ENCODE measurements around the gene AHCTF1.
"Not testable (repeated sequence)": the region's sequence is repeated elsewhere in the genome, so short reads cannot be mapped to it uniquely, and the experiment has no call there.

The AHCTF1 gene

GRCh38 chr1:246919902-246920301 lies 11.8 kb downstream of the AHCTF1 start:
- DNase-seq (ENCODE audit: low read depth, low spot score) = no peak

- not testable (repeated sequence) for DNase-seq (ENCODE audit: low read depth, low spot score)
Observed at GRCh38 chr1:246916026-246916923, 15.5 kb downstream of the AHCTF1 start.

- DNase-seq (ENCODE audit: low read depth, low spot score) = no peak
Observed at GRCh38 chr1:246907472-246907871, 24.3 kb downstream of the AHCTF1 start.

GRCh38 chr1:246906833-246907232 lies 24.9 kb downstream of the AHCTF1 start:
- no peak for DNase-seq (ENCODE audit: low read depth, low spot score)

- no peak for DNase-seq (ENCODE audit: low read depth, low spot score)
Observed at GRCh38 chr1:246901874-246902273, 29.9 kb downstream of the AHCTF1 start.

- no peak for DNase-seq (ENCODE audit: low read depth, low spot score)
Observed at GRCh38 chr1:246897302-246897701, 34.4 kb downstream of the AHCTF1 start.

- DNase-seq (ENCODE audit: low read depth, low spot score) = no peak
Observed at GRCh38 chr1:246893191-246893939, 38.4 kb downstream of the AHCTF1 start.

GRCh38 chr1:246891105-246891504 lies 40.6 kb downstream of the AHCTF1 start:
- no peak for DNase-seq (ENCODE audit: low read depth, low spot score)

- no peak for DNase-seq (ENCODE audit: low read depth, low spot score)
Observed at GRCh38 chr1:246888522-246888921, 43.2 kb downstream of the AHCTF1 start.

GRCh38 chr1:246885389-246885788 lies 46.4 kb downstream of the AHCTF1 start:
- not testable (repeated sequence) for DNase-seq (ENCODE audit: low read depth, low spot score)

GRCh38 chr1:246878551-246878950 lies 53.2 kb downstream of the AHCTF1 start:
- no peak for DNase-seq (ENCODE audit: low read depth, low spot score)

GRCh38 chr1:246876431-246876830 lies 55.3 kb downstream of the AHCTF1 start:
- DNase-seq (ENCODE audit: low read depth, low spot score) = no peak

GRCh38 chr1:246875041-246876026 lies 56.4 kb downstream of the AHCTF1 start:
- DNase-seq (ENCODE audit: low read depth, low spot score) = no peak

GRCh38 chr1:246865921-246866320 lies 65.8 kb downstream of the AHCTF1 start:
- no peak for DNase-seq (ENCODE audit: low read depth, low spot score)

- not testable (repeated sequence) for DNase-seq (ENCODE audit: low read depth, low spot score)
Observed at GRCh38 chr1:246863791-246864190, 68.0 kb downstream of the AHCTF1 start.

- DNase-seq (ENCODE audit: low read depth, low spot score) = no peak
Observed at GRCh38 chr1:246860401-246860800, 71.3 kb downstream of the AHCTF1 start.

GRCh38 chr1:246856371-246856770 lies 75.4 kb downstream of the AHCTF1 start:
- DNase-seq (ENCODE audit: low read depth, low spot score) = no peak

GRCh38 chr1:246850640-246851039 lies 81.1 kb downstream of the AHCTF1 start:
- DNase-seq (ENCODE audit: low read depth, low spot score) = not testable (repeated sequence)

- no peak for DNase-seq (ENCODE audit: low read depth, low spot score)
Observed at GRCh38 chr1:246843876-246844275, 87.9 kb downstream of the AHCTF1 start.

GRCh38 chr1:246840761-246841160 lies 91.0 kb downstream of the AHCTF1 start:
- DNase-seq (ENCODE audit: low read depth, low spot score) = not testable (repeated sequence)

- DNase-seq (ENCODE audit: low read depth, low spot score) = no peak
Observed at GRCh38 chr1:246838118-246838456, 93.7 kb downstream of the AHCTF1 start.

All from activated CD4-positive, CD25-positive, alpha-beta regulatory T cell treated with anti-CD3 and anti-CD28 coated beads, Interleukin-2, amount 50 U/mL, for 16 hours (primary cell).